ENCODE data around the gene ERBB3. TPM values are rescaled to one million over a fixed set of nuclear protein-coding genes. Genes with fewer than 3 reads are reported as not detected.

Gene ERBB3
- total RNA-seq, 6 experiments from 2014 or later: 39.1 to 139 (median 66.9) TPM

- TF ChIP-seq POLR2A (IDR thresholded peaks at IDR 0.05): peak; percentile 97
- TF ChIP-seq CTCF (IDR thresholded peaks at IDR 0.05): no peak
- peak; percentile 99 for DNase-seq
- no peaks in the 10 kb centered on the region for H3K9me3 ChIP-seq
- peak within 1 kb of the TSS; percentile 64 to 82 (median 64) for H3K27ac ChIP-seq
- H3K27me3 ChIP-seq: no peaks in the 10 kb centered on the region
- intact Hi-C loops (cut with DNase I): loop anchor here (5.0 to 10.0 kb wide), 2 partner anchors 57 to 59 kb away; partner anchors contain the start of gene RPS26 (in 1 of the 2)
- peaks cover 6 to 64% (median 26%) of the 10 kb centered on the region in 4 donors for H3K36me3 ChIP-seq
- H3K4me3 ChIP-seq: peak within 1 kb of the TSS; percentile 69 to 89 (median 82)
- ATAC-seq: peak; percentile 93 to 97 (median 95)
- H3K4me1 ChIP-seq: peaks cover 0 to 19% (median 4%) of the 10 kb centered on the region in 4 donors
- WGBS (ENCODE audit: insufficient coverage, low coverage, low lambda C conversion rate, missing lambda C conversion rate): under 1% methylated on average over 36 of the region's 60 CpGs
These were observed 24.3 kb downstream of the ERBB3 start, which contains the start of gene PA2G4 for GRCh38 chr12:56104109-56104814. PA2G4 (plus strand) TSS chr12:56104559; CDS start chr12:56104738, 179 bp downstream.

- DNase-seq (peak in 2 of 3 donors; percentile 35 to 70), ATAC-seq (peak; percentile 19 to 42 (median 26))
- no peak for TF ChIP-seq CTCF (IDR thresholded peaks at IDR 0.05)
- Histone ChIP-seq H3K4me3 (peak overlapping the region; percentile 69 to 89 (median 82)), H3K4me1 (peaks cover 0 to 19% (median 4%) of the 10 kb centered on the region in 4 donors), H3K27ac (peak overlapping the region; percentile 44 to 82 (median 64)), H3K36me3 (peaks cover 9 to 64% (median 28%) of the 10 kb centered on the region in 4 donors), H3K9me3 (no peaks in the 10 kb centered on the region), H3K27me3 (no peaks in the 10 kb centered on the region)
- intact Hi-C loops (cut with DNase I): loop anchor here (5.0 to 10.0 kb wide), 2 partner anchors 58 to 60 kb away; partner anchors contain the start of gene RPS26 (in 1 of the 2)
- 1% methylated on average over 13 of the region's 40 CpGs for WGBS (ENCODE audit: insufficient coverage, low coverage, low lambda C conversion rate, missing lambda C conversion rate)
These were observed 25.0 kb downstream of the ERBB3 start for GRCh38 chr12:56104815-56105608.

- no peak for ATAC-seq
- peak overlapping the region; percentile 69 to 89 (median 82) for H3K4me3 ChIP-seq
- WGBS (ENCODE audit: insufficient coverage, low coverage, low lambda C conversion rate, missing lambda C conversion rate): 30% methylated on average over 2 of the region's 2 CpGs
- intact Hi-C loops (cut with DNase I): loop anchor here in 1 of 2 donors (10.0 kb wide), 1 partner anchor 61 kb away; the partner anchor contains the start of gene RPS26
- no peaks in the 10 kb centered on the region for H3K27me3 ChIP-seq
- DNase-seq: no peak
- H3K27ac ChIP-seq: no peak overlapping the region
- H3K9me3 ChIP-seq: no peaks in the 10 kb centered on the region
- peaks cover 13 to 64% (median 30%) of the 10 kb centered on the region in 4 donors for H3K36me3 ChIP-seq
- TF ChIP-seq CTCF (IDR thresholded peaks at IDR 0.05) (no peak), POLR2A (IDR thresholded peaks at IDR 0.05) (no peak)
- peaks cover 0 to 19% (median 4%) of the 10 kb centered on the region in 4 donors for H3K4me1 ChIP-seq
These were observed 25.6 kb downstream of the ERBB3 start for GRCh38 chr12:56105609-56105902.

- ATAC-seq (no peak), DNase-seq (no peak)
- H3K27ac ChIP-seq: no peak overlapping the region
- no peak overlapping the region for H3K4me3 ChIP-seq
- no peak for TF ChIP-seq POLR2A (IDR thresholded peaks at IDR 0.05)
- no peak for TF ChIP-seq CTCF (IDR thresholded peaks at IDR 0.05)
- H3K36me3 ChIP-seq: peaks cover 13 to 64% (median 31%) of the 10 kb centered on the region in 4 donors
- no peaks in the 10 kb centered on the region for H3K9me3 ChIP-seq
- intact Hi-C loops (cut with DNase I): loop anchor here in 1 of 2 donors (10.0 kb wide), 1 partner anchor 62 kb away; the partner anchor contains the start of gene RPS26
- peaks cover 0 to 19% (median 4%) of the 10 kb centered on the region in 4 donors for H3K4me1 ChIP-seq
- 66% methylated on average over 2 of the region's 3 CpGs for WGBS (ENCODE audit: insufficient coverage, low coverage, low lambda C conversion rate, missing lambda C conversion rate)
- no peaks in the 10 kb centered on the region for H3K27me3 ChIP-seq
These were observed 27.3 kb downstream of the ERBB3 start for GRCh38 chr12:56107242-56107641.

Measured in right lobe of liver (tissue), 6 donors.